Measurements from ENCODE around the gene SREBF2.

SREBF2 gene

DNA sequence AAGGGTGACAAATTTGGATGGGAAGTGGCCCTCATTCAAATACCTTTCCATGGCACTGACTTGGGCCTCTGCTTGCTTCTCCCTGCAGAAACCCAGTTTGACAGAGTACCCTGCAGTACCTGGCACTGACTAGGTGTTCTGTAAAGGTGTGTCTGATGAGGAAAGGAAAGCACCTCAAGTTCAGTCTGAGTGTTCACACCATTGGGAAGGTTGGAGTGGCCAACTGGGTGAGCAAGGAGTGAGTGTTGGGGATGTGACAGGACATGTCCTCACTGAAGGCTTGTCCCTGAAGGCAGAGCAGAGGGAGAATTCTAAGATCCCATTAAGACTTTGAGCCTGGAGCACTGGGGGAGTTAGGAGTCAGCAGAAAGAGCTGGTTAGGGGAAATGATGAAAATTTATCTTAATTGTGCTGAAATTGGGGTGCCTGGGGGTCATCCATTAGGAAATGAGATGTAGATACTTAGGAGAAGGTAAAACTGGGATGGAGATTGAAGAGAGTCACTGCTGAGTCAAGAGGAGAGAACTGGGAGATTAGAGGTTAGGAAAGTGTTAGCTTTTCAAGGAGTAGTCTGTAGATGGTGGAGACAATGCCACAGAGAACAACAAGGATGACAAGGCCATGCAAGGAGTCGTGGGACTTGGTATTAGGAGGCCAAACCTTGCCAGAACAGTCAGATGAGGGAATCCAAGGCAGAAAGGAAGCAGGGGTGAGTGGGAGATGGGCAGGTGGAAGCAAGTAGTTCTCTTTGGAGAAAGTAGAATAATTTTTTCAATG, 6.1 kb downstream of the SREBF2 start:
- Histone ChIP-seq H3K4me3 (no peak overlapping the region), H3K27me3 (no peaks in the 10 kb centered on the region), H3K9me3 (no peaks in the 10 kb centered on the region), H3K27ac (no peak overlapping the region), H3K36me3 (peaks cover 0 to 8% (median 0%) of the 10 kb centered on the region in 3 donors), H3K4me1 (peaks cover 0 to 48% (median 22%) of the 10 kb centered on the region in 4 donors)
- DNase-seq: no peak
- intact Hi-C loops (cut with DNase I; ENCODE audit: low total_unique reads): loop anchor here (10.0 kb wide), 1 partner anchor 236 kb away; the partner anchor contains the start of genes NAGA, PHETA2 and SMDT1
- TF ChIP-seq, protein P1, sequence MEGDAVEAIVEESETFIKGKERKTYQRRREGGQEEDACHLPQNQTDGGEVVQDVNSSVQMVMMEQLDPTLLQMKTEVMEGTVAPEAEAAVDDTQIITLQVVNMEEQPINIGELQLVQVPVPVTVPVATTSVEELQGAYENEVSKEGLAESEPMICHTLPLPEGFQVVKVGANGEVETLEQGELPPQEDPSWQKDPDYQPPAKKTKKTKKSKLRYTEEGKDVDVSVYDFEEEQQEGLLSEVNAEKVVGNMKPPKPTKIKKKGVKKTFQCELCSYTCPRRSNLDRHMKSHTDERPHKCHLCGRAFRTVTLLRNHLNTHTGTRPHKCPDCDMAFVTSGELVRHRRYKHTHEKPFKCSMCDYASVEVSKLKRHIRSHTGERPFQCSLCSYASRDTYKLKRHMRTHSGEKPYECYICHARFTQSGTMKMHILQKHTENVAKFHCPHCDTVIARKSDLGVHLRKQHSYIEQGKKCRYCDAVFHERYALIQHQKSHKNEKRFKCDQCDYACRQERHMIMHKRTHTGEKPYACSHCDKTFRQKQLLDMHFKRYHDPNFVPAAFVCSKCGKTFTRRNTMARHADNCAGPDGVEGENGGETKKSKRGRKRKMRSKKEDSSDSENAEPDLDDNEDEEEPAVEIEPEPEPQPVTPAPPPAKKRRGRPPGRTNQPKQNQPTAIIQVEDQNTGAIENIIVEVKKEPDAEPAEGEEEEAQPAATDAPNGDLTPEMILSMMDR (IDR thresholded peaks at IDR 0.05): no peak

DNA sequence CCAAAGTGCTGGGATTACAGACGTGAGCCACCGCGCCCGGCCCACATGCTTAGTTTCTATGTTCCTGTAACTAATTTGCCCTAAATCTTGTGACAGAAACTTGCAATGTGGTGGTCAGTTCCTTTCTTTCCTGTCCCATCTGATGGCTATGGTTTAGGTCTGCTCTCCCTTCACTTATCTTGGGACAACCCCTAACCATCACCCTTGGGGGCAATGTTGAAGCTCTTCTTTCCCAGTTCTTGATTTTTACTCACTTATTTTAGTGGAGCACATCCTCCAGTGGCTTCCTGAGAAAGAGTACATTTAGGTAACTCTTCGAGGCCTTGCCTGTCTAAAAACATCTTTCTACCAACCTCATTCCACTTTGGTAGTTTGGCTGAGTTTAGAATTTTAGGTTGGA, 7.3 kb downstream of the SREBF2 start:
- DNase-seq: no peak
- peaks cover 0 to 47% (median 23%) of the 10 kb centered on the region in 4 donors for H3K4me1 ChIP-seq
- H3K9me3 ChIP-seq: no peaks in the 10 kb centered on the region
- H3K36me3 ChIP-seq: peaks cover 0 to 8% (median 0%) of the 10 kb centered on the region in 3 donors
- TF ChIP-seq, protein P1 (IDR thresholded peaks at IDR 0.05): no peak
- no peaks in the 10 kb centered on the region for H3K27me3 ChIP-seq
- H3K4me3 ChIP-seq: no peak overlapping the region
- intact Hi-C loops (cut with DNase I; ENCODE audit: low total_unique reads): no loop called here
- no peak overlapping the region for H3K27ac ChIP-seq

GRCh38 chr22:41841085-41841712, 8.3 kb downstream of the SREBF2 start:
- peak overlapping the region in 1 of 2 donors; percentile 29 for H3K27ac ChIP-seq
- peaks cover 0 to 50% (median 27%) of the 10 kb centered on the region in 4 donors for H3K4me1 ChIP-seq

DNA sequence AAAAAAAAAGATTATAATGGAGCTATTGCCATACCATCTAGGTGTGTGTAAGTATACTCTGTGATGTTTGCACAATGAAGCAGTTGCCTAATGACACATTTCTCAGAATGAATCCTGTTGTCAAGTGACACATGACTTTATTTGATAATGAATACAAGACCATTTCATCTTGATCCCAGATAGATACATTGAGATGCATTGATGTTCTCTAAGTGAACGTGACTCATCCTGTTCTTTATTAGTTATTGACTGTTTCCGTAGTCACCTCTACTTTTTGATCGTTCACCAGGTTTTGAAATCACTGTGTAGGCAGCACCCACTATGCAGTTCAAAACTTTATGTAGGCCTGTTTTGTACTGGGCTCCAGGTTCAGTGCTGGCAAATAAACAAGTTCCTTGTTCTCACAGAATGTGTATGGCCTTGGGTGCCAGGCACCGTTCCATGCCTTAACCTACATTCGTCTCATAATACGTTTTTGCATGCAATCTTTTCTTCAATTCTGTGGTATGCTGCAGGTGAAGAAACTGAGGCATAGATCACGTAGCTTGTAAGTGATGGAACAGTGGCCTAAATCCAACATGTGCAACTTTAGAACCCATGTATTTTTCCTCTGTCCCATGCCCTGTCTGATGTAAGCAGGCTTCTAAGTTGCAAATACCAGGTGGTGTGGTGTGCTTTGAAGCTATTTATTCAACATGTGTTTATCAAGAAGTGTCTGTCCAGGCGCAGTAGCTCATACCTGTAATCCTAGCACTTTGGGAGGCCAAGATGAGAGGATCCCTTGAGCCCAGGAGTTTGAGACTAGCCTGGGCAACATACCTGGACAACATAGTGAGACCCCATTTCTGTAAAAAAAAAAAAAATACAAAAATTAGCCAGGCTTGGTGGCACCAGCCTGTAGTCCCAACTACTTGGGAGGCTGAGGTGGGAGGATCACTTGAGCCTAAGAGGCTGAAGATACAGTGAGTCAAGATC, 10.4 kb downstream of the SREBF2 start:
- TF ChIP-seq, protein P1 (IDR thresholded peaks at IDR 0.05): no peak
- intact Hi-C loops (cut with DNase I; ENCODE audit: low total_unique reads): no loop called here
- H3K27me3 ChIP-seq: no peaks in the 10 kb centered on the region
- DNase-seq: no peak
- H3K4me3 ChIP-seq: no peak overlapping the region
- H3K9me3 ChIP-seq: no peaks in the 10 kb centered on the region
- H3K36me3 ChIP-seq: no peaks in the 10 kb centered on the region
- peaks cover 0 to 56% (median 28%) of the 10 kb centered on the region in 4 donors for H3K4me1 ChIP-seq
- no peak overlapping the region for H3K27ac ChIP-seq

More at GRCh38 chr22:41841085-41841712, 8.3 kb downstream of the SREBF2 start:
- no peak for DNase-seq
- H3K4me3 ChIP-seq: no peak overlapping the region
- TF ChIP-seq, protein P1 (IDR thresholded peaks at IDR 0.05): no peak
- H3K36me3 ChIP-seq: peaks cover 0 to 5% (median 0%) of the 10 kb centered on the region in 3 donors
- H3K27me3 ChIP-seq: no peaks in the 10 kb centered on the region
- intact Hi-C loops (cut with DNase I; ENCODE audit: low total_unique reads): no loop called here
- H3K9me3 ChIP-seq: no peaks in the 10 kb centered on the region

DNA sequence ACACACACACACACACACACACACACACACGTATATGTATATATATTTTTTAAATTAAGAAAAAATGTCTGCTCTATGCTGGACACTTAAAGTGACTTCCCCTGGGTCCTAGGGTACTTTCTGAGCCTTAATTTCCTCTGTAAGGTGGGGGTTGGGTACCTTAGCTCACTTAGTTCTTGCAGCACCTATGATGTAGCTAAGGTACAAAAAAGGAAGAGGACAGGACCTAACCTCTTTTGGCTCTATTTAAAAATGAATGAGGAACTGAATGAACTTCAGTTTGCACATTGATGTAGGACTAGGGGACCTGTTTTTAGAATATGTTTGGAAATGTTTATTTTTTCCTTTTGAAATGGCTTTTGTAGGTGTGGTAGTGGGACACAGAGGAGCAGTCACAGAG, 11.1 kb downstream of the SREBF2 start:
- Histone ChIP-seq H3K9me3 (no peaks in the 10 kb centered on the region), H3K27ac (no peak overlapping the region), H3K4me1 (peaks cover 0 to 56% (median 24%) of the 10 kb centered on the region in 4 donors), H3K36me3 (no peaks in the 10 kb centered on the region), H3K27me3 (no peaks in the 10 kb centered on the region), H3K4me3 (no peak overlapping the region)
- TF ChIP-seq, protein P1 (IDR thresholded peaks at IDR 0.05): no peak
- DNase-seq: no peak
- intact Hi-C loops (cut with DNase I; ENCODE audit: low total_unique reads): no loop called here

All from tibial artery (tissue), 4 donors.